KMS-11 (cell line): ENCODE results near the gene FHIP1B.

Source experiments
- H2AFZ ChIP-seq: fragments of 200-600 bp; sonication (generic); 2 replicates; pipeline ENCODE4 v1.6.1; 2016; ENCODE audit warnings: antibody characterized with exemption, mixed run types, low read depth
- H3K27ac ChIP-seq: fragments of 200-600 bp; sonication (generic); 2 replicates; pipeline ENCODE4 v1.6.1; 2016; ENCODE audit warnings: mild to moderate bottlenecking, mixed run types
- H3K27me3 ChIP-seq: fragments of 200-600 bp; sonication (generic); 2 replicates; pipeline ENCODE4 v1.6.1; 2017; ENCODE audit warnings: mild to moderate bottlenecking, low read depth, mixed run types, moderate library complexity; ENCODE audit not compliant: insufficient read depth
- H3K36me3 ChIP-seq: fragments of 200-600 bp; sonication (generic); 2 replicates; pipeline ENCODE4 v1.6.1; 2017; ENCODE audit warnings: mild to moderate bottlenecking, mixed run types; ENCODE audit not compliant: insufficient read depth
- H3K4me1 ChIP-seq: fragments of 200-600 bp; sonication (generic); 2 replicates; pipeline ENCODE4 v1.6.1; 2016; ENCODE audit warnings: mild to moderate bottlenecking, low read depth, mixed run types; ENCODE audit not compliant: poor library complexity, severe bottlenecking
- H3K4me2 ChIP-seq: fragments of 200-600 bp; sonication (generic); 2 replicates; pipeline ENCODE4 v1.7.0; 2016; ENCODE audit warnings: mild to moderate bottlenecking, mixed run types
- H3K4me3 ChIP-seq: fragments of 200-600 bp; sonication (generic); IDR thresholded peaks from 2 replicates; pipeline ENCODE4 v1.6.1; 2017; ENCODE audit warnings: low read depth, low read length, mixed read lengths; ENCODE audit not compliant: insufficient read depth
- H3K79me2 ChIP-seq: fragments of 200-600 bp; sonication (generic); 2 replicates; pipeline ENCODE4 v1.6.1; 2016; ENCODE audit warnings: low read depth, mixed run types; ENCODE audit not compliant: insufficient read depth
- H3K9ac ChIP-seq: fragments of 200-600 bp; sonication (generic); 2 replicates; pipeline ENCODE4 v1.6.1; 2016; ENCODE audit warnings: mild to moderate bottlenecking, mixed run types
- H4K20me1 ChIP-seq: fragments of 200-600 bp; sonication (generic); 2 replicates; pipeline ENCODE4 v1.6.1; 2016; ENCODE audit warnings: mild to moderate bottlenecking, mixed run types; ENCODE audit not compliant: insufficient read depth
- TF ChIP-seq, protein P1 (sequence below): fragments of 200-600 bp; sonication (generic); conservative IDR thresholded peaks from 2 replicates; pipeline ENCODE4 v1.6.1; 2017; ENCODE audit warnings: low read depth, mild to moderate bottlenecking, antibody characterized with exemption, low read length, moderate library complexity, mixed read lengths

FHIP1B gene

DNA sequence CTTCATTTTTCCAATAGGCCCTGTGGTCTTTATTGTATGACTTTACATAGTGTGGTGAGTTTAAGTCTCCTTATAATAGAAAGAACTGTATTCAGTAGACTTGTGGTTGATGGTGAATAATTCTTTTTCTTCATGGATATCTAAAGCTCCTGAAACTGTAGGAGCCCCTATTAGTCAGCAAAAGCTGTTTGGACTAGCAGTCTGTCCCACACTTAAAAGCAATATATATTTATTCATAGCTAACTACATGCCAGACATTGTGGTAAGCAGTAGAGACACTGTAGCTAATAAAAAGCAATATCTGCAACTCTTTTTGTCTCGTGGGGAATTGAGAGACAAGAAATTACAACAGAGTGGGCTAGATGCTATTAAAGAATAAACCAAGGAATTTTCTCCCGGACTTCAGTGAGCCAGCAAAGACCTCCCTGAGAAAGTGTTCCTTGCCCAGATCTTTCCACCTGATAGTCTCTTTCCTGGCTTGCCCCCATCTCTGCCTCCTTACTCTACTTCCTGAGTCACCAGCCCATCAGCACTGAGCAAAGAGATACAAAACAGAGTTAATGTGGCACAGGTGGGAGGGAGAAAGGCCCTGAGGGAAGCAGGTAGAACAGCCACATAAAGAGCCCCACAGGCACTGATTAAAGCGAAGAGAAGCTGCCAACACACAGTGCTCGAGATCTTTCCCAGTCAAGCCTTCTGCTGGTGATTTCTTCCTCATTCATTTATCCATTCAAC is 36.8 kb downstream of the FHIP1B start:
- TF ChIP-seq, protein P1, sequence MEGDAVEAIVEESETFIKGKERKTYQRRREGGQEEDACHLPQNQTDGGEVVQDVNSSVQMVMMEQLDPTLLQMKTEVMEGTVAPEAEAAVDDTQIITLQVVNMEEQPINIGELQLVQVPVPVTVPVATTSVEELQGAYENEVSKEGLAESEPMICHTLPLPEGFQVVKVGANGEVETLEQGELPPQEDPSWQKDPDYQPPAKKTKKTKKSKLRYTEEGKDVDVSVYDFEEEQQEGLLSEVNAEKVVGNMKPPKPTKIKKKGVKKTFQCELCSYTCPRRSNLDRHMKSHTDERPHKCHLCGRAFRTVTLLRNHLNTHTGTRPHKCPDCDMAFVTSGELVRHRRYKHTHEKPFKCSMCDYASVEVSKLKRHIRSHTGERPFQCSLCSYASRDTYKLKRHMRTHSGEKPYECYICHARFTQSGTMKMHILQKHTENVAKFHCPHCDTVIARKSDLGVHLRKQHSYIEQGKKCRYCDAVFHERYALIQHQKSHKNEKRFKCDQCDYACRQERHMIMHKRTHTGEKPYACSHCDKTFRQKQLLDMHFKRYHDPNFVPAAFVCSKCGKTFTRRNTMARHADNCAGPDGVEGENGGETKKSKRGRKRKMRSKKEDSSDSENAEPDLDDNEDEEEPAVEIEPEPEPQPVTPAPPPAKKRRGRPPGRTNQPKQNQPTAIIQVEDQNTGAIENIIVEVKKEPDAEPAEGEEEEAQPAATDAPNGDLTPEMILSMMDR = no peak

DNA sequence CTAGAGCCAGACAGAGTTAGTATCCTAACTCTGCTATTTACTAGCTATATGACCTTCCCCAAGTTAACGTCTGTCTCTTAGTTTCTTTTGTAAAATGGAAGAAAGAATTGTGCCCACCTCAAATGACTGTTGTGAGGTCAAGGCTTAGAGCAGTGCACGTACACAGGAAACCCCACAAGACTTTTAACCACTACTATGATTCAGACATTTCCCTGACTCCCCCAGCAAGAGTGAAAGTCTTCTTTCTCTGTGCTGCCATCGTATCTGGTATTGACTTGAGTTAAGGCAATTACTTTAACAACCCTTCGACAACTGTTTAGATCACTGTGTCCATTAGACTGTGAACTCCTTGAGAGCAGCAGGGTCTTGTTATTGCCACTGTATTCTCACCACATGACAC is 38.0 kb downstream of the FHIP1B start:
- H2AFZ ChIP-seq = no peak overlapping the region
- H3K36me3 ChIP-seq = no peaks in the 10 kb centered on the region
- H4K20me1 ChIP-seq = no peaks in the 10 kb centered on the region
- TF ChIP-seq, protein P1 = no peak
- H3K4me3 ChIP-seq = no peak overlapping the region
- H3K79me2 ChIP-seq = no peaks in the 10 kb centered on the region
- H3K27ac ChIP-seq = no peak overlapping the region
- H3K9ac ChIP-seq = no peak overlapping the region
- no peak overlapping the region for H3K4me2 ChIP-seq
- no peaks in the 10 kb centered on the region for H3K4me1 ChIP-seq
- H3K27me3 ChIP-seq = no peaks in the 10 kb centered on the region

More for the DNA sequence above, 36.8 kb downstream of the FHIP1B start:
- no peak overlapping the region for H2AFZ ChIP-seq
- no peak overlapping the region for H3K27ac ChIP-seq
- no peaks in the 10 kb centered on the region for H3K36me3 ChIP-seq
- no peak overlapping the region for H3K4me3 ChIP-seq
- no peaks in the 10 kb centered on the region for H3K4me1 ChIP-seq
- no peaks in the 10 kb centered on the region for H3K27me3 ChIP-seq
- no peak overlapping the region for H3K4me2 ChIP-seq
- H3K79me2 ChIP-seq = no peaks in the 10 kb centered on the region
- H4K20me1 ChIP-seq = no peaks in the 10 kb centered on the region
- no peak overlapping the region for H3K9ac ChIP-seq

DNA sequence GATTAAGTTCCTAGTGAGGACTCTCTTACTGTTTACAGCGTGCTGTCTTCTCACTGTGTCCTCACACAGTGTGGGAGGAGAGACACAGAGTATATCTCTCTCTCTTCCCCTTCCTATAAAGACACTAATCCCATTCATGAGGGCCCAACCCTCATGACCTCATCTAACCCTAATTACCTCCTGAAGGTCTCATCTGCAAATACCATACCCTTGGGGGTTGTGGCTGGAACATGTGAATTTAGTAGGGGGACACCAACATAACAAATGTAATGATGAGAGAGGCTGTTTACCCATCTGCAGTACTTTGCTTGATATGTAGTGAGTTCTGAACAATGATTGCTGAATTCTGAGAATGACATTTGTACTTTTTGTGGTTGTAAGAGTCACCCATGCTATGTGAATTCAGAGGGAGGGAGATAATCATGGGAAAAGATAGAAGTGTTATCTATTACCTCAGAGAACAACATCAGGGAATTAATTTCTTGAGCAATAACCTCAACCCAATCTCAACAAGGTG is 40.3 kb downstream of the FHIP1B start:
- H2AFZ ChIP-seq = no peak overlapping the region
- H3K4me3 ChIP-seq = no peak overlapping the region
- H3K27ac ChIP-seq = no peak overlapping the region
- no peaks in the 10 kb centered on the region for H4K20me1 ChIP-seq
- H3K79me2 ChIP-seq = no peaks in the 10 kb centered on the region
- no peak overlapping the region for H3K4me2 ChIP-seq
- no peaks in the 10 kb centered on the region for H3K36me3 ChIP-seq
- H3K27me3 ChIP-seq = no peaks in the 10 kb centered on the region
- TF ChIP-seq, protein P1 = no peak
- no peak overlapping the region for H3K9ac ChIP-seq
- H3K4me1 ChIP-seq = no peaks in the 10 kb centered on the region

DNA sequence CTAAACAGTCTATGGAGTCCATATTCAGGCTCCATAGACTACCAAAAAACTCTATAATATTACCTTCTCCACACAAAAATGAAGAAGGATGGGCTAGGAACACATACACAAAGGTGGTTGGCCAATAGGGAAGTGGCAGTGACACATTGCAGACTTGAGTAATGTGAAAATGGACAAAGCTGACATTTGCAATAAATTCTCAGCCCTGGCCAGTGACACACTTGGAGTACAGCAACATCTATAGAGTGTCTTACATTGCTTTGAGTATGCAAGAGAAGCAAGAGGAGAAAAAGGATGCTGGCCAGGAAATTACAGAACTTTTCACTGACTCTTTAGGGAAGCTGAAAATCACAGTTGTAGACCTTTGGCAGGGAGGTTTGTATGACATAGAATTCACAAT is 42.7 kb downstream of the FHIP1B start:
- no peaks in the 10 kb centered on the region for H3K36me3 ChIP-seq

More for the DNA sequence above, 42.7 kb downstream of the FHIP1B start:
- no peaks in the 10 kb centered on the region for H3K27me3 ChIP-seq
- H3K9ac ChIP-seq = no peak overlapping the region
- H3K79me2 ChIP-seq = no peaks in the 10 kb centered on the region
- no peak overlapping the region for H3K4me2 ChIP-seq
- no peaks in the 10 kb centered on the region for H4K20me1 ChIP-seq
- TF ChIP-seq, protein P1 = no peak
- no peak overlapping the region for H3K27ac ChIP-seq
- H2AFZ ChIP-seq = no peak overlapping the region
- H3K4me3 ChIP-seq = no peak overlapping the region
- no peaks in the 10 kb centered on the region for H3K4me1 ChIP-seq
